ENCODE measurements around the gene FHOD3.

DNA sequence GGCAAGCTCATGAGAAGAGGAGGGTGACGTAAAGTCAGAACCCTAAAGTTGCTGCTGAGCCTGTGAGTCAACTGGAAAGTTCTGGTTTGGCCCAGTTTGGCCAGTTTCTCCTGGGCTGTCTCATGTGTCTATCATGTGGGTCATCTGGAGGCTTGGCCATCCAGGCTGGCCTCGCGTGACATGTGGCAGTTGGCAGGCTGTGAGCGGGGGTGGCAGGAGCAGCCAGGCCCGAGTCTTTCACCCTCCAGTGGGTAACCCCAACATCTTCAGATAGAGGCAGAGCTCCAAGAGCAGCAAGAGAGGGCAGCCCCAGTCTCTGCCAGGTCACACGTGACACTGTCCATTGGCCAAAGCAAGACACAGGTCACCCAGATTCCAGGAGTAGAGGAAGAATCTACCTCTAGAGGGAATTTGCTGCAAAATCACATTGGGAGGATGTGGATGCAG is 51.5 kb downstream of the FHOD3 start:
- TF ChIP-seq ZNF354C (tag by site-specific recombination; IDR thresholded peaks at IDR 0.05; ENCODE audit: borderline replicate concordance, low read depth) (no peak), ZNF76 (tag by site-specific recombination; IDR thresholded peaks at IDR 0.05; ENCODE audit: borderline replicate concordance, low read depth) (no peak), SP2 (tag by site-specific recombination; IDR thresholded peaks at IDR 0.05) (no peak), ZNF214 (tag by site-specific recombination; IDR thresholded peaks at IDR 0.05; ENCODE audit: borderline replicate concordance) (no peak), ZNF37A (tag by site-specific recombination; IDR thresholded peaks at IDR 0.05) (no peak), ZNF768 (tag by site-specific recombination; IDR thresholded peaks at IDR 0.05) (no peak), KLF1 (tag by site-specific recombination; IDR thresholded peaks at IDR 0.05) (no peak)
